ENCODE results near the gene OR10A2.

GRCh38 chr11:6843670-6844069, 19.2 kb upstream of the OR10A2 start:
- TF ChIP-seq, protein P1, sequence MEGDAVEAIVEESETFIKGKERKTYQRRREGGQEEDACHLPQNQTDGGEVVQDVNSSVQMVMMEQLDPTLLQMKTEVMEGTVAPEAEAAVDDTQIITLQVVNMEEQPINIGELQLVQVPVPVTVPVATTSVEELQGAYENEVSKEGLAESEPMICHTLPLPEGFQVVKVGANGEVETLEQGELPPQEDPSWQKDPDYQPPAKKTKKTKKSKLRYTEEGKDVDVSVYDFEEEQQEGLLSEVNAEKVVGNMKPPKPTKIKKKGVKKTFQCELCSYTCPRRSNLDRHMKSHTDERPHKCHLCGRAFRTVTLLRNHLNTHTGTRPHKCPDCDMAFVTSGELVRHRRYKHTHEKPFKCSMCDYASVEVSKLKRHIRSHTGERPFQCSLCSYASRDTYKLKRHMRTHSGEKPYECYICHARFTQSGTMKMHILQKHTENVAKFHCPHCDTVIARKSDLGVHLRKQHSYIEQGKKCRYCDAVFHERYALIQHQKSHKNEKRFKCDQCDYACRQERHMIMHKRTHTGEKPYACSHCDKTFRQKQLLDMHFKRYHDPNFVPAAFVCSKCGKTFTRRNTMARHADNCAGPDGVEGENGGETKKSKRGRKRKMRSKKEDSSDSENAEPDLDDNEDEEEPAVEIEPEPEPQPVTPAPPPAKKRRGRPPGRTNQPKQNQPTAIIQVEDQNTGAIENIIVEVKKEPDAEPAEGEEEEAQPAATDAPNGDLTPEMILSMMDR (IDR thresholded peaks at IDR 0.05; ENCODE audit: borderline replicate concordance, extremely low read depth, low read length, poor library complexity, severe bottlenecking), result no peak
- no peak for TF ChIP-seq EZH2 (IDR thresholded peaks at IDR 0.05; ENCODE audit: borderline replicate concordance, low read depth, low read length, severe bottlenecking)
